HCT116 (cell line): ENCODE data around the gene TMEM120A. TPM values are rescaled to one million over a fixed set of nuclear protein-coding genes. Genes with fewer than 3 reads are reported as not detected.
A peak's percentile ranks its signal among the peaks of the same experiment; 100 is the strongest.

ENCODE experiments used
- ATAC-seq: fragments of 200-7000 bp; cut with Tn5 transposase; 2 replicates; pipeline ENCODE4 v1.9.1; 2020; ENCODE audit warnings: mild to moderate bottlenecking, moderate library complexity
- BruUV-seq: library from RNA; stranded (reverse); fragments of 400-500 nt; replicated peaks from 2 replicates; lab custom pipeline; 2021; lab: Mats Ljungman, UMichigan
- CTCF ChIA-PET: fragments of 300-600 bp; sonication (Branson Sonifier 250); formaldehyde crosslinking; loops from one replicate; lab custom pipeline; 2021; ENCODE audit warnings: antibody characterized with exemption; lab: Charles Lee
- POLR2A ChIA-PET: fragments of 300-600, 350-600 bp; sonication (Branson Sonifier 250); formaldehyde crosslinking; loops from one replicate; lab custom pipeline; 2021; ENCODE audit warnings: antibody characterized with exemption; lab: Charles Lee
- RAD21 ChIA-PET, 2 experiments: fragments of 300-600 bp; sonication (Branson Sonifier 250); formaldehyde crosslinking; loops; one replicate each; lab custom pipeline; 2023; ENCODE audit warnings: low total read pairs in 2 of 2; ENCODE audit not compliant: uncharacterized antibody in 2 of 2, unreplicated experiment in 2 of 2, low non-redundant PET in 1 of 2; lab: Charles Lee
- DNase-seq: peaks from one replicate; pipeline ENCODE4 v3.0.0-alpha.2; 2010; ENCODE audit warnings: low read depth, low spot score
- H2AFZ ChIP-seq: fragments of 200-600 bp; shearing (Covaris generic), sonication (generic); 2 replicates; pipeline ENCODE4 v1.6.1; 2017; ENCODE audit warnings: low read depth, mixed run types, mixed read lengths, antibody characterized with exemption, low read length; ENCODE audit not compliant: poor library complexity, severe bottlenecking
- H3K27ac ChIP-seq: 2 replicates; pipeline ENCODE4 v1.5.1; 2012; ENCODE audit warnings: low read depth, low read length
- H3K27me3 ChIP-seq: fragments of 200-600 bp; sonication (generic); 2 replicates; pipeline ENCODE4 v1.6.1; 2016; ENCODE audit warnings: mixed run types, low read length, mixed read lengths; ENCODE audit not compliant: insufficient read depth
- H3K36me3 ChIP-seq, 2 experiments: fragments of 200-500 bp in 1 of 2; fragments of 200-600 bp in 1 of 2; sonication (Bioruptor generic) in 1 of 2; sonication (generic) in 1 of 2; 2 replicates each; pipeline versions ENCODE4 v1.5.1 to v1.6.1; 2014 to 2016; ENCODE audit warnings: low read length in 2 of 2, inconsistent platforms in 1 of 2, mixed read lengths in 1 of 2, mixed run types in 1 of 2; ENCODE audit not compliant: insufficient read depth in 2 of 2, control insufficient read depth in 1 of 2
- H3K4me1 ChIP-seq, 2 experiments: fragments of 200-600 bp in 1 of 2; sonication (generic) in 1 of 2; 2 replicates each; pipeline versions ENCODE4 v1.5.1 to v1.6.1; 2012 to 2017; ENCODE audit warnings: low read length in 2 of 2, inconsistent platforms in 1 of 2, mild to moderate bottlenecking in 1 of 2, mixed read lengths in 1 of 2, mixed run types in 1 of 2, moderate library complexity in 1 of 2; ENCODE audit not compliant: insufficient read depth in 2 of 2, control insufficient read depth in 1 of 2
- H3K4me2 ChIP-seq: fragments of 200-600 bp; sonication (generic); 2 replicates; pipeline ENCODE4 v1.6.1; 2017; ENCODE audit warnings: mixed run types, low read length, mixed read lengths
- H3K4me3 ChIP-seq, 2 experiments: fragments of 200-600 bp in 1 of 2; sonication (generic) in 1 of 2; replicated peaks in 1 of 2; 2 replicates each; pipeline ENCODE4 v1.5.1; 2011 to 2016; ENCODE audit warnings: low read length in 2 of 2, control low read depth in 1 of 2, low read depth in 1 of 2, mild to moderate bottlenecking in 1 of 2, mixed read lengths in 1 of 2, mixed run types in 1 of 2
- H3K79me2 ChIP-seq: fragments of 200-600 bp; sonication (generic); 2 replicates; pipeline ENCODE4 v1.6.1; 2017; ENCODE audit warnings: mild to moderate bottlenecking, mixed run types, low read length, moderate library complexity, mixed read lengths; ENCODE audit not compliant: insufficient read depth
- H3K9ac ChIP-seq: fragments of 200-600 bp; sonication (generic); 2 replicates; pipeline ENCODE4 v1.6.1; 2016; ENCODE audit warnings: low read length, mixed read lengths
- H3K9me2 ChIP-seq: fragments of 200-600 bp; sonication (generic), shearing (Covaris generic); 2 replicates; pipeline ENCODE4 v1.6.1; 2017; ENCODE audit warnings: mixed run types, mild to moderate bottlenecking, moderate library complexity; ENCODE audit not compliant: insufficient read depth
- H3K9me3 ChIP-seq, 2 experiments: fragments of 200-500 bp in 1 of 2; fragments of 200-600 bp in 1 of 2; sonication (Bioruptor generic) in 1 of 2; sonication (generic) in 1 of 2; 2 replicates each; pipeline ENCODE4 v1.6.1; 2014 to 2017; ENCODE audit warnings: low read length in 2 of 2, mixed read lengths in 2 of 2, inconsistent platforms in 1 of 2, low read depth in 1 of 2, mild to moderate bottlenecking in 1 of 2, mixed run types in 1 of 2, moderate library complexity in 1 of 2; ENCODE audit not compliant: control insufficient read depth in 1 of 2, insufficient read depth in 1 of 2
- H4K20me1 ChIP-seq: fragments of 200-600 bp; sonication (generic), shearing (Covaris generic); 2 replicates; pipeline ENCODE4 v1.6.1; 2017; ENCODE audit warnings: mixed run types, mild to moderate bottlenecking, moderate library complexity; ENCODE audit not compliant: insufficient read depth
- CEBPB ChIP-seq: IDR thresholded peaks from 2 replicates; pipeline ENCODE4 v1.6.1; 2012; ENCODE audit warnings: low read depth
- CTCF ChIP-seq, 3 experiments: fragments of 200-600 bp in 1 of 3; sonication (generic) in 1 of 3; IDR thresholded peaks in 2 of 3; conservative IDR thresholded peaks in 1 of 3; 2 replicates each; pipeline ENCODE4 v1.5.1; 2012 to 2017; ENCODE audit warnings: low read depth in 2 of 3, low read length in 2 of 3, antibody characterized with exemption in 1 of 3, borderline replicate concordance in 1 of 3, control low read depth in 1 of 3, mild to moderate bottlenecking in 1 of 3, mixed read lengths in 1 of 3, mixed run types in 1 of 3, moderate library complexity in 1 of 3; ENCODE audit not compliant: insufficient read depth in 1 of 3
- EGR1 ChIP-seq: IDR thresholded peaks from 2 replicates; pipeline ENCODE4 v1.6.1; 2012; ENCODE audit warnings: low read depth
- ELF1 ChIP-seq: IDR thresholded peaks from 2 replicates; pipeline ENCODE4 v1.6.1; 2012; ENCODE audit warnings: low read depth, borderline replicate concordance
- JUND ChIP-seq: IDR thresholded peaks from 2 replicates; pipeline ENCODE4 v1.6.1; 2012
- MAX ChIP-seq: IDR thresholded peaks from 2 replicates; pipeline ENCODE4 v1.6.1; 2012
- POLR2AphosphoS5 ChIP-seq: IDR thresholded peaks from 2 replicates; pipeline ENCODE4 v1.6.1; 2011; ENCODE audit warnings: mild to moderate bottlenecking, low read depth, low read length, moderate library complexity
- SIN3A ChIP-seq: IDR thresholded peaks from 2 replicates; pipeline ENCODE4 v1.6.1; 2012; ENCODE audit warnings: low read depth
- SP1 ChIP-seq: IDR thresholded peaks from 2 replicates; pipeline ENCODE4 v1.6.1; 2012; ENCODE audit warnings: low read depth
- SRF ChIP-seq: IDR thresholded peaks from 2 replicates; pipeline ENCODE4 v1.6.1; 2012; ENCODE audit warnings: low read depth
- TCF7L2 ChIP-seq: IDR thresholded peaks from 2 replicates; pipeline ENCODE4 v1.7.0; 2011; ENCODE audit warnings: borderline replicate concordance, inconsistent platforms; ENCODE audit not compliant: insufficient read depth, insufficient read length; ENCODE audit errors: extremely low read depth
- YY1 ChIP-seq: IDR thresholded peaks from 2 replicates; pipeline ENCODE4 v1.6.1; 2011; ENCODE audit warnings: low read length, low read depth, moderate library complexity, mild to moderate bottlenecking; ENCODE audit not compliant: insufficient replicate concordance; ENCODE audit errors: extremely low read depth
- ZBTB33 ChIP-seq: IDR thresholded peaks from 2 replicates; pipeline ENCODE4 v1.6.1; 2011; ENCODE audit warnings: mild to moderate bottlenecking, low read length, moderate library complexity; ENCODE audit not compliant: insufficient replicate concordance; ENCODE audit errors: extremely low read depth
- ZFX ChIP-seq: fragments of 450-650 bp; IDR thresholded peaks from 2 replicates; pipeline ENCODE4 v1.6.1; 2017
- ZNF274 ChIP-seq: fragments of 200-500 bp; sonication (Bioruptor generic); IDR thresholded peaks from 2 replicates; pipeline ENCODE4 v1.6.1; 2014; ENCODE audit warnings: mild to moderate bottlenecking, low read depth, low read length, inconsistent platforms
- intact Hi-C: fragments of 100-400 bp; cut with micrococcal nuclease; formaldehyde crosslinking; loops from 2 replicates; pipeline ENCODE4 v1.10.0; 2022
- total RNA-seq: library from RNA; stranded (reverse); gene quantifications from one replicate; pipeline ENCODE4 v1.2.1, GENCODE V29; 2021; ENCODE audit not compliant: unreplicated experiment
- TF ChIP-seq, protein P1 (sequence below): IDR thresholded peaks from 2 replicates; pipeline ENCODE4 v1.6.1; 2012

Gene TMEM120A
- total RNA-seq, 1 experiment from 2014 or later, result 25.9 TPM

- Histone ChIP-seq H3K79me2 (no peaks in the 10 kb centered on the region), H3K9me2 (no peaks in the 10 kb centered on the region), H3K27ac (no peak overlapping the region), H2AFZ (no peak overlapping the region), H3K27me3 (no peaks in the 10 kb centered on the region), H3K36me3 (peaks cover 0 to 14% of the 10 kb centered on the region in 2 experiments; a peak in 2 of 4 replicates), H3K4me1 (peaks cover 0 to 13% of the 10 kb centered on the region in 2 experiments; a peak in 3 of 4 replicates), H3K9ac (no peak overlapping the region), H3K9me3 (no peaks in the 10 kb centered on the region), H4K20me1 (no peaks in the 10 kb centered on the region), H3K4me2 (peak overlapping the region; percentile 33; the same call in 1 of the 2 replicates), H3K4me3 (no peak overlapping the region)
- intact Hi-C loops, result no loop called here
- BruUV-seq, result no TSS peak
- ChIA-PET RAD21 (no interaction called here), POLR2A (no interaction called here), CTCF (no interaction called here)
- TF ChIP-seq YY1 (no peak), EGR1 (no peak), TCF7L2 (no peak), POLR2AphosphoS5 (no peak), CTCF (IDR thresholded peaks at IDR 0.05 in 2 of 3, conservative IDR thresholded peaks at IDR 0.05 in 1 of 3; ENCODE audit: borderline replicate concordance in 1 of 3, insufficient read depth in 1 of 3, low read depth in 2 of 3, low read length in 2 of 3) (no peak), JUND (no peak), MAX (no peak), SRF (no peak), ZNF274 (no peak), CEBPB (no peak), ELF1 (no peak), SP1 (no peak), ZBTB33 (no peak), ZFX (no peak), SIN3A (no peak)
- TF ChIP-seq, protein P1, sequence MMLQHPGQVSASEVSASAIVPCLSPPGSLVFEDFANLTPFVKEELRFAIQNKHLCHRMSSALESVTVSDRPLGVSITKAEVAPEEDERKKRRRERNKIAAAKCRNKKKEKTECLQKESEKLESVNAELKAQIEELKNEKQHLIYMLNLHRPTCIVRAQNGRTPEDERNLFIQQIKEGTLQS, result no peak
- peak; percentile 16; the same call in 1 of the 2 replicates for ATAC-seq
- no peak for DNase-seq
Measured at GRCh38 chr7:75982306-75983064, 11.9 kb downstream of the TMEM120A start.
